Measurements from ENCODE around the gene KRT74. TPM values are rescaled to one million over a fixed set of nuclear protein-coding genes. Genes with fewer than 3 reads are reported as not detected.

KRT74 gene
- total RNA-seq, 1 experiment from 2014 or later: not detected

DNA sequence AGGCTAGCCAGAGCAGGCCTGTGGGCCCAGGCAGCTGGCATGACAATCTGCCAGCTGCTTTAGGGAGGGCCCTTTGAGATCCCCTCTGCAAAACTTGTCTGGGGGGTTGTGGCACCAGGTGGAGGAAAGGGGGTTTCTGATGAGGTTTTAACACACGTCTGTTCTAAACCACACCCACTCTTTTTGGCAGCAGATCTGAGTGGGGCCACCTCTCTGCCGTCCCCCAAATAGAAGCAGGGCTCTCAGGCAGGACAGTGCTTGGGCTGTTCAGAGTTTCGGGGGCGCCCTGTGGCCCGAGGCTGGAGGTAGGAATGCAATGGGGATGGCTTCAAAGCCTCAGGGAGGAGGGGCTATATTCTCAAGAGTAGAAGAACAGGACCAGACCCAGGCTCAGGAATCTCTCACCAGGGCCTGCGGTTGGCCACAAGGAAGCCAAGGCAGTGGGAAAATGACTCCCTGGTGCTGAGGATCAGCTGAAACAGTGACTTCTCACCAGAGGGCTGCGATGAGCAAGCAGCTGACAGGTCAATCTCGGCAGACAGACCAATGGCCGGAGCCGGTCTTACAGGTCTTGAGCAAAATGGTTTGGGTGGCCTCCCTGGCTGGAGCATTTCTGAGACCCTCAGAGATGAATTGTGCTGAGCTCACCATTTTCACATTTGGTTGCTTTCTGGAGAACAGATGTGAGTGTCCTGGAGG, 51.9 kb downstream of the KRT74 start:
- DNase-seq: peak; percentile 84 to 97
- Histone ChIP-seq H3K79me2 (ENCODE audit: low read depth) (no peaks in the 10 kb centered on the region), H3F3A (ENCODE audit: insufficient read depth, low read depth) (peaks cover 26% of the 10 kb centered on the region), H3K4me1 (replicated peaks; ENCODE audit: insufficient read depth) (peaks cover 66% of the 10 kb centered on the region), H3K9me2 (ENCODE audit: insufficient read depth) (no peaks in the 10 kb centered on the region), H3K27ac (peak overlapping the region; percentile 96), H3K36me3 (ENCODE audit: low read depth) (no peaks in the 10 kb centered on the region), H3K9me3 (ENCODE audit: insufficient read depth, low read depth) (no peaks in the 10 kb centered on the region), H3K4me3 (peak overlapping the region; percentile 31; the same call in 1 of the 2 replicates), H2AFZ (no peak overlapping the region), H3K27me3 (ENCODE audit: insufficient read depth, low read depth) (no peaks in the 10 kb centered on the region), H4K20me1 (ENCODE audit: insufficient read depth) (no peaks in the 10 kb centered on the region), H3K4me2 (peak overlapping the region; percentile 79)
- intact Hi-C loops (cut with micrococcal nuclease; ENCODE audit: unreplicated experiment): loop anchor here (1.0 to 10.0 kb wide), 10 partner anchors 25 to 453 kb away; no protein-coding TSS in a partner anchor
- no TSS peak for BruUV-seq (replicated peaks)
- ChIA-PET CTCF (interaction anchor here (0.7 to 1.5 kb wide), 5 partner anchors 25 to 126 kb away, joined by 3 to 11 read pairs (median 3); no protein-coding TSS in a partner anchor), POLR2A (ENCODE audit: unreplicated experiment) (interaction anchor here (0.6 to 0.7 kb wide), 5 partner anchors 79 to 353 kb away, joined by 3 to 4 read pairs (median 3); no protein-coding TSS in a partner anchor)
- no peak for TF ChIP-seq CTCF (conservative IDR thresholded peaks at IDR 0.05)
- TF ChIP-seq EZH2 (IDR thresholded peaks at IDR 0.05; ENCODE audit: low read depth): no peak

- Histone ChIP-seq H2AFZ (no peak overlapping the region), H3K79me2 (ENCODE audit: low read depth) (no peaks in the 10 kb centered on the region), H3K4me3 (peak overlapping the region; percentile 56; the same call in 1 of the 2 replicates), H3K9me2 (ENCODE audit: insufficient read depth) (no peaks in the 10 kb centered on the region), H3K27me3 (ENCODE audit: insufficient read depth, low read depth) (no peaks in the 10 kb centered on the region), H3K27ac (peak overlapping the region; percentile 96), H3K36me3 (ENCODE audit: low read depth) (no peaks in the 10 kb centered on the region), H3K9me3 (ENCODE audit: insufficient read depth, low read depth) (no peaks in the 10 kb centered on the region), H3F3A (ENCODE audit: insufficient read depth, low read depth) (peaks cover 26% of the 10 kb centered on the region), H4K20me1 (ENCODE audit: insufficient read depth) (no peaks in the 10 kb centered on the region), H3K4me2 (peak overlapping the region; percentile 79), H3K4me1 (replicated peaks; ENCODE audit: insufficient read depth) (peaks cover 66% of the 10 kb centered on the region)
- POLR2A ChIA-PET (ENCODE audit: unreplicated experiment): interaction anchor here (0.5 to 0.7 kb wide), 4 partner anchors 32 to 402 kb away, joined by 3 to 5 read pairs (median 4); no protein-coding TSS in a partner anchor
- no TSS peak for BruUV-seq (replicated peaks)
- CTCF ChIA-PET: interaction anchor here (0.7 to 1.5 kb wide), 5 partner anchors 26 to 354 kb away, joined by 3 to 11 read pairs (median 4); no protein-coding TSS in a partner anchor
- intact Hi-C loops (cut with micrococcal nuclease; ENCODE audit: unreplicated experiment): loop anchor here (5.0 to 10.0 kb wide), 3 partner anchors 124 to 454 kb away; no protein-coding TSS in a partner anchor
- TF ChIP-seq EZH2 (IDR thresholded peaks at IDR 0.05; ENCODE audit: low read depth) (no peak), CTCF (conservative IDR thresholded peaks at IDR 0.05) (no peak)
- DNase-seq: peak; percentile 52 to 83
Observed at GRCh38 chr12:52521175-52521567, 52.5 kb downstream of the KRT74 start.

GRCh38 chr12:52519826-52520662, 53.6 kb downstream of the KRT74 start, which contains the start of gene KRT5:
Gene KRT5, minus strand, starts transcription at chr12:52520394. Its CDS starts 98 bp downstream, at chr12:52520296.
- Histone ChIP-seq H3F3A (ENCODE audit: insufficient read depth, low read depth) (peaks cover 26% of the 10 kb centered on the region), H3K4me1 (replicated peaks; ENCODE audit: insufficient read depth) (peaks cover 58% of the 10 kb centered on the region), H3K27ac (peak within 1 kb of the TSS; percentile 96), H3K4me2 (peak within 1 kb of the TSS; percentile 79), H4K20me1 (ENCODE audit: insufficient read depth) (no peaks in the 10 kb centered on the region), H3K4me3 (peak within 1 kb of the TSS; percentile 56), H3K9me3 (ENCODE audit: insufficient read depth, low read depth) (no peaks in the 10 kb centered on the region), H3K9me2 (ENCODE audit: insufficient read depth) (no peaks in the 10 kb centered on the region), H3K27me3 (ENCODE audit: insufficient read depth, low read depth) (no peaks in the 10 kb centered on the region), H2AFZ (no peak within 1 kb of the TSS), H3K79me2 (ENCODE audit: low read depth) (no peaks in the 10 kb centered on the region), H3K36me3 (ENCODE audit: low read depth) (no peaks in the 10 kb centered on the region)
- peak; percentile 79 to 93 for DNase-seq
- no peak for TF ChIP-seq EZH2 (IDR thresholded peaks at IDR 0.05; ENCODE audit: low read depth)
- TF ChIP-seq CTCF (conservative IDR thresholded peaks at IDR 0.05): no peak
- POLR2A ChIA-PET (ENCODE audit: unreplicated experiment): interaction anchor here (0.6 to 0.9 kb wide), 8 partner anchors 11 to 494 kb away, joined by 3 to 13 read pairs (median 4); partner anchors contain the start of gene KRT6A
- intact Hi-C loops (cut with micrococcal nuclease; ENCODE audit: unreplicated experiment): loop anchor here (5.0 to 10.0 kb wide), 3 partner anchors 123 to 455 kb away; no protein-coding TSS in a partner anchor
- BruUV-seq (replicated peaks): TSS peak; percentile 66
- CTCF ChIA-PET: interaction anchor here (1.4 to 1.5 kb wide), 3 partner anchors 24 to 124 kb away, joined by 3 to 11 read pairs (median 4); no protein-coding TSS in a partner anchor

Measured in PC-9 (cell line).